SIG-M5 (cell line): ENCODE measurements around the gene CDC42BPB.

Source experiments
- DNase-seq: peaks from one replicate; lab custom pipeline; 2025; lab: John Stamatoyannopoulos, UW

CDC42BPB gene

DNA sequence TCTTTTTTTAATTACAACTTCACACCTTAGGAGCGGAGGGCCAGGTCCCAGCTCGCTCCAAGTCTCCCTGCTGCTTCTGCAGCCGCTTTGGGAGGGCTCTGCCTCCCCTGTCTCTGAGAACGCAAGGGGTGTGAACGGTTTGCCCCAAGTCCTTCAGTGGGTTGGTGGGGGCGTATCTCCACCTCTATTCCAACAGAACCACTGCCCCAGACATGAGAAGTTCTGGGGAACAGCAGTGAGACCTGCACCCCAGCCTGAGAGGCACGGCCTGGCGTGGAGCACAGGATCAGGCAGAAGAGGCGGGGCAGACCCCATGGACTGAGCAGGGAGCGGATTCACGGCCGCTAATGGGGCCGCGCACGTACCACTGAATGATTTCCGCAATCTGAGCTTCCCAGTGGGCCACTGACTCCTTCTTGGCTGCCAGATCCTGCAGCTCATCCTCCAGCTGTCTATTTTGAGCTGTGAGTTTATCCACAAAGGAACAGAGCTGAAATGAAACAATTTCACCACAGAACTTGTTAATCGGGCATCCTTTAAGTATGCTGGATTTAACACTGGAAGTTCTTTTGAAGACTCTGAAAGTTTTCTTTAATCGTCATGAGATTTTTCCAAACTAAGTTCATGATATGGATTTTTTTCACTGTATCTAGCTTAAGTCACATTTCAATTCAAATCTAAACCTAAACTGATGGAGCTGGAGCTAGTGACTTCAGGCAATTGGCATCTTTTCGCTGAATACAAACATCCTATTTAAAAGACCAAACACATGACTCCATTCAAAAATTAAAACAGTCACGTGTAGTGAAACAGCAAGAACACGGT lies 90.5 kb downstream of the CDC42BPB start:
- no peak for DNase-seq

DNA sequence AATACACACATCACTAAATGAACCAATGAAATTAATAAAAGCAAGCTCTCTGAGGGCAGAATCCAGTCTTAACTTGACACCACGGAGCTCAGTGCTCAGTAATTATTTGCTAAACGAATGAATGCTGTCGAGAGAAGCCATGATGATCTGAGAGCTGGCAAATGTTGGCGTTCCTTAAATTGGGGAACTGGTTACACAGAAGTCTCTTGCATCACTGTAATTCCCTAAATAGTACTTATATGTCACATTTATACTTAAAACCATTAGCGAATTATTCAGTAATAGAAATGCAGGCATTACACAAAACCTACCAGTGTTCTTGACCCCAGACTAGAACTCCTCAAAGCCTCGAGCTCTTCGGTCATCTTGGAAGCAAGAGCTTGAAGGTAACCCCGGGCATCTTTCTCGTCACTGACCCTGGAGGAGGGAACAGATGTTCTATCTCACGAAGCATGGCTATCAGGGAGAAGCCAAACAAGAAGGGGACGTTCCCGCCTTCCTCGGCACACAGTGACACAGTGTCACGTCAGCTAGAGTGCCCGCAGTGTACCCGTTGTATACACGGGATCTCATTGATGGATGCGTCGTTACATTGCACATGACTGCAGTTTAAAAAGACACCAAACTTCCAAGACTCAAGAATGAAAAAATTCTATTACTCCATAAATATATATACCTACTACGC lies 91.2 kb downstream of the CDC42BPB start:
- DNase-seq = no peak

DNA sequence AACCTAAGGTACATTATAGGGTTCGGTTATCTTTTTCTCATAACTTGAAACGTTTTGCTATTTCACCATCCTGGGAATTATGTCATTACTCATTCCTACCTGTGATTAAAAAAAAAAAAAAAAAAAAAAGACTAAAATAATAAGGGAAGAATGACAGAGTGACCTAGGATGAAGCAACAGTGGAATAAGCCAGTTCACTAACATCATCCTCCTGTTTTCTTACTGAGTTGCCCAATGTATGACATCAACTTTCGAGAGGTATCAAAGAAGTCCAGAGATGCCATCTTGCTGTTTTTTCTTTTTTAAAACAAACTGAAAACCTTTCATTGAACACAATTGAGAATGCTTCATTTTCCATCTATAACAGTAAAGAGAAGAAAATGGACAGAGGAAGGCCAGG lies 92.1 kb downstream of the CDC42BPB start:
- no peak for DNase-seq

DNA sequence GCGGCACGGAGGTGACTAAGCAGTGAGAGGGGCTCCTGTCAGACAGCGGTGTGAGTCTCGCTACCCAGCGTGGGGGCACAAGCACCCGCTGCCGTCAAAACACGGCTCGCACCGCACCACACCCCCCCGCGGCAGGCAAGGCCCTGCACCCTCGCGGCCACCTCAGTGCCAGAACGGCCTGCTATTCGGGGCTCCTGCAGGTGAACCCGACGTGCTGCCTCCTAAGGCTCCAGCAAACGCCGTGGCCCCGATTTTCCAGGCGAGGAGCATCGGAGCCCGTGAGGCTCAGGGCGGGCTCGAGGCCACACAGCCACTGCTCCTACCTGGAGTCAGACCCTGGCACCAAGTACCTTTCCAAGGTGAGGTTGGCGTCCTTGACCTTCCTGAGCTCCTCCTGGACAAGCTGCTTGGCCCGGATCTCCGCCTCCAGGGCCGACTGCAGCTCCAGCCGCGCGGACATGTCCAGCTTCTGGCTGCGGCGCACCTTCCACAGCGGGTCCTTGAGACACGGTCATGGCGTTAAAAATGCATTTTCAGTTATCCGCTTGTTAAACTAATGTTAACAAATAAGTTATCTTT lies 93.1 kb downstream of the CDC42BPB start:
- DNase-seq = no peak

GRCh38 chr14:102962111-102962627 lies 95.2 kb downstream of the CDC42BPB start:
- DNase-seq = no peak

DNA sequence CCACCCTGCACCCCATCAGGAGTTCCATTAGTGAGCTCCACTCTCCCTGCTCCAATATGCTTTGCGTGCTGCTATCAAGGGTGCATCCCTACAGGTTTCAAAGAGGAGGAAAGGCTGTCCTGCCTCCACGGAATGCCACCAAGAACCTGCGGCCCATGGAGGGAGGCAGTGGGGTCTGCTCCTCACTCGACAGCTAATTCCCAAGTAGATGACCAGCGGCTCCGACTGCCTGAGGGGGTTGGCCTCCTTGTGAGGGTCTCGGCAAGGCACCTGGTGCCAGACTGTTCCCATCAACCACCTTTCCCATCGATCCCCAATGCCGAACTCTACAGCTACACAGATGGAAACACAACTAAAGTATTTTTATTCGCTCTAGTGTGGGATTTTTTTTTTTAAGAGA lies 98.9 kb downstream of the CDC42BPB start:
- no peak for DNase-seq

DNA sequence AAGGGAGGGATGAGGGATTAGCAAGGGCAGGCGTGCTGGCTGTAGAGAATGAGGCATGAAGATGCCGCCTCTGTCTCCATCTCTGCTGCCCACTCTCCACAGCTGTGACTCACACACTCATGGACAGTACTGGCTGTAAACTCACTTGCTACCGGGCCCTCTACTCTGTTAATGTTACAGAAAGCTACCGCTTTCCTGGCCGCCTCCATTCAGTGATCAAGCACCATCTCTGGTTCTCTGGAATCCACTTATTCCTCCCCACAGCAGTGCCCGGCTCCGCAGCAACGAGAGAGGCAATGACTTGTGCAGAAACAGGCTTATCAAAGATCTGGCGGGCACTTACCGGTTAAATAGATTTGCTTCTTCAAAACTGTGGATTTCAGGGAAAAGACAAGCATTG lies 100.1 kb downstream of the CDC42BPB start:
- DNase-seq = no peak

DNA sequence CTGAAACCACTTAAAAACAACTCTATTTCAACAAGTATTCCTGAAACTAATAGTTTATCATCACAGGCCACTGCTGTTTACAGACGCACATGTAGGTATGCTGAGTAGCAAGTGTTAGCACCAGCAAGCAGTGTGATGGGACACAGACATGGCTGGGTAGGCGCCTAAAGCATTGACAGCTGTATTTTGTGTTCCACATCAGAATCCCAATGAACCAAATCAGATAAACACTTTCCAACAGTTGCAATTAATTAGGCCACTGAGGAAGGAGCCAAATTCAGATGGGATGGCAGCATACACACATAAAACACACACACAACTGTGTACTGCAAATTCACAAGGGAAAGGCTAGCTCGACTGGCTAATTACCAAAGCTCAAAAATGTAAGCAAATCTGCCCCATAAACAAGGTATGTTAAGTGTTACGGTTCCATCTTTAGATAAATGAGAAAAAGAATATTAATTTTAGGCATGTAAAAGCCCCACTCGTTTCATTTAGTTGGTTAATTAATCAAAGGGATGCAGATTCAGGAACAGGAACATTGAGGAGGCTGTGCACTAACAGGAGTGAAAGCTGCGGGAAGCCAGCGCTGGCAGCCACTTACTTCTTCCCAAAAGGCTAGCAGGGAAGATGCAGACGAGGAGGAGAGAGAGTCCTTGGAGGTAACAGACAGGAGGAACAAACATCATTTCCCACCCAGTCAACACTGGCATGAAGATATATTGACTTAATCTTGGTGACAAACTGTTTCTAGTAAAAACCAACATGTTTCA lies 101.5 kb downstream of the CDC42BPB start:
- DNase-seq = no peak

GRCh38 chr14:102954081-102954789 lies 103.1 kb downstream of the CDC42BPB start:
- DNase-seq = no peak

DNA sequence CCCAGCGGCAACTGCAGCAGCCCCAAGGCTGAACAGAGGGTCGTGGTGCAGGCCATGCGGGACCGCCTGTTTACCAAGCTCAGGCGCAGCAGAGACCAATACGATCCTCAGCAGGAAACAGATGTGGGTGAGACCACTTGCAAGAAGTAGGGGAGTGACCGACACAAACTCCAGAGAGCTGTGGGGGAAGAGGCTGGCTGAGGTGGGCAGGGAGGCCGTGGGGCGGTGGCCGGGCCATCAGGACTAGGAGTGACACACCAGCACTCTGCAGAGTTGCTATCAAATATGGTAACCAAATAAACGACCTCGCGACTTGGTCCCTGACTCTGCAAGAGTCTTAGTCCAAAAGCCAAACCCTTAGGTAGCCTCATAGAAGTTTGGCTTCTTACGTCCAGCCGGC lies 104.2 kb downstream of the CDC42BPB start:
- DNase-seq = no peak

GRCh38 chr14:102952276-102952675 lies 105.1 kb downstream of the CDC42BPB start:
- no peak for DNase-seq

- no peak for DNase-seq
These were observed 105.5 kb downstream of the CDC42BPB start for GRCh38 chr14:102951799-102952198.

DNA sequence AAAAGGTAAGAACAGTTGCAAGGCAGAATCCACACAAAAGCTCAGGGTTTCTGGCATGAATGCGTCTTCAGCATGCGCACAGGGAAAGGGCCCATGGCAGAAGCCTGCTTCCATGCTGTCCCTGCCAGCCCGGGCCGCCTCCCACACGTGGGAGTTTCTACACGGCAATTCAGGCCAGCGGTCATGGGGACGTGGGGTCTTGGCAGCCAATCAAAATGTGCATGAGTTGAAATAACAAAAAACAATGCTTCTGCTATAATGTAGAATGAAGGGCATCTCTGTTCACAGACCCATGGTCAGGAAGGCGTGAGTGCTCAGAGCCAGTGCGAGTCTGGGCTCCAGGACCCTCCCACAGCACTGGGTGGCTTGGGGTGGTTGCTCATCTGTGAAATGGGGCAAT lies 106.3 kb downstream of the CDC42BPB start:
- DNase-seq = no peak

- DNase-seq = no peak
These were observed 107.4 kb downstream of the CDC42BPB start for GRCh38 chr14:102949801-102950451.

DNA sequence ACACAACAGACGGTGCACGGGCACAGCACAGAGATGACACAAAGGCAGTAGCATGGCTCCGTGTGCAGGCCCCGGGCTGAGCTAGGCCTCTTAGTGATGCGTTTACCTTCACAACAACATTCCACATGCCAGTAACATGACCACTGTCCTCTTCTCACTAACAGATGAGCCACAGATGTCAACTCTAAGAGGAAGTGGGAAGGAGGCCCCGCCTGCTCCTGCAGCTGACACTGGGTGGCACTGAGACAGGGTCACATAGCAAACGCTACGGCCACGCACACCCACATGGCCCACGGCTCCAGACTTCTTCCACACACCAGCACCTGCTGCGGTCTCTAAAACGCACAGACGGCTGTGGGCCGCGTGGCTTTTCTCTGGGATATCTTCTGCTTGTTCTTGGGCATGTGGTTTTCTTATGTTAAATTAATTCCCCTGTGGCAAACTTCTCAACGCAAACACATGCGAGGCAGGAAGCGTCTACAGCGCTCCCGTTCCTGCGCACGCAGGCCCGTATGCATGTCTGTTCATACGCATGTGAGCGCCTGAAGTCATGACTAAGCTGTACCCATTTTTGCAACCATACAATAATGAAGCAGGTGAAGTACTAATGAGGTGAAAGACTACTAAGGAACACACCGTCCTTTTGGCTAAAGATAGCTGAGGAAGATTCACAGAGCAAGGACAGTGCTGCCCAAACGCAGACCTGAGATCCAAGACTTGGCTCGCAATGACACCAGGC lies 108.1 kb downstream of the CDC42BPB start:
- no peak for DNase-seq

GRCh38 chr14:102948698-102949061 lies 108.7 kb downstream of the CDC42BPB start:
- DNase-seq = no peak

DNA sequence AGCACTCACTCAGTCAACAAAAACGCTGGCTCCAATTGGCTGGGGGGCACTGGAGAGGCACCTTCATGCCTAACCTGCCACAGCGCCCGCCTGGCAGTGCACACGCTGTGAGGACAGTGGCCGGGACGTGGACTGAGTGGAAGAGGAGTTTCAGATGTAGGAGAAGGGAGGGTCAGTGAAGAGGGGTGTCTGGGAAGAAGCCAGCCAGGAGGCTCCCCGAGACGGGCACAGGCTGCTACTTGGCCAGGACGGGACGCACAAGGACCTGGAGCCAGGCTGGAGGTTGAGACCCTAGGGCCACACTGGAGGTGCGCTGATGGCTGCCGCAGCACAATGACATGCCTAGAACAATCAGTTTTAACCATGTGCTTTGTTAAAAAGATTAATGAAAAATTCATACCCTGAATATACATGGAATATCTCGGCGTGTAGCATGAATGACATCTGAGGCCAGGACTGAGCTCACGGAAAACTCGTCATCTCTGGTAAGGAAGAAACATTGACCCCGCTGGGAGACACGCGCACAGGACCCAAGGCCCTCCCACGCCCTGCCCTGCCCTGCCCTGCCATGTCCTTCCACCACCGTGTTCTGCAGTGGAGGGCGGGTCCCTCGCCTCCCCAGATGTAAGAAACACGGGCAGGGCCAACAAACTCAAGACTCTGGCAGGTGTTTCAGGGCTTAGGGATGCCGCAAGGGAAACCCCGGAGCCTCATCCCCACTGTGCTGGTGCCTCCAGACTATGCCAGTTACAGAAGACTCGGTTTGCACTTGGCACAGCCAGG lies 109.8 kb downstream of the CDC42BPB start:
- no peak for DNase-seq

DNA sequence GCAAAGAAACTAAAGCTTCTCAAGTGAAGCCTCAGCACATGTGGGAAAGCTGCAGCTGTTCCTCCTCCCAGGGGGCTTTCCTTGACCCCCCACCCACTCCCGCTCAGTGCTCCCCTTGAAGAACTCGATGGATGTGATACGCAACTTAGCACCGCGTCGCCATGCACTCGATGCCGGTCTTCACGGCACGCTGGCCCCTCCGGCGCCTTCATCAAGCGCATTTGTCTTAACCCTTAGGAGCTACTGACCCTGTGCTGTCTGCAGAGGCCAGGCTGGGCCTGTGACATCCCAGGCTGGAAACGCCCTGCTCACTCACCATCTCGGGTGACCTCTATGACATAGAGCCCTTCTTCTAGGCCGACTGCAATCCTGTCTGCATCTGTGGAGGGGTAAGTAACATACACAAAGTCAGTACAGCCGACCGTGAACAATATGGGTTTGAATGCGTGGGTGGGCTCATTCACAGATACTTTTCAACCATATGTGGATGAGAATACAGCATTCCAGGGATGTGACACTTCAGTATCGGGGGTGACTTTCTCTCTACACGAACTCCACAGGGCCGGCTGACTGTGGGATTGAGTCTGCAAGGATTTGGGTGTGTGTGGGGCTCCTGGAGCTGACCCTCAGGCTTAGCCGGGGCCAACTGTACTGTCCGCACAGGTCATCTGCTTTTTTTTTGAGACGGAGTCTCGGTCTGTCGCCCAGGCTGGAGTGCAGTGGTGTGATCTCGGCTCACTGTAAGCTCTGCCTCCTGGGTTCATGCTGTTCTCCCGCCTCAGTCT lies 111.8 kb downstream of the CDC42BPB start:
- no peak for DNase-seq
